HG02759 (cell line): ENCODE data around the gene LINGO3.
A peak's percentile ranks its signal among the peaks of the same experiment; 100 is the strongest.

ENCODE experiments used
- ATAC-seq: cut with Tn5 transposase; IDR thresholded peaks from one replicate; pipeline ENCODE4 v1.9.1; 2021; ENCODE audit warnings: mild to moderate bottlenecking, moderate library complexity; ENCODE audit not compliant: unreplicated experiment

LINGO3 gene

DNA sequence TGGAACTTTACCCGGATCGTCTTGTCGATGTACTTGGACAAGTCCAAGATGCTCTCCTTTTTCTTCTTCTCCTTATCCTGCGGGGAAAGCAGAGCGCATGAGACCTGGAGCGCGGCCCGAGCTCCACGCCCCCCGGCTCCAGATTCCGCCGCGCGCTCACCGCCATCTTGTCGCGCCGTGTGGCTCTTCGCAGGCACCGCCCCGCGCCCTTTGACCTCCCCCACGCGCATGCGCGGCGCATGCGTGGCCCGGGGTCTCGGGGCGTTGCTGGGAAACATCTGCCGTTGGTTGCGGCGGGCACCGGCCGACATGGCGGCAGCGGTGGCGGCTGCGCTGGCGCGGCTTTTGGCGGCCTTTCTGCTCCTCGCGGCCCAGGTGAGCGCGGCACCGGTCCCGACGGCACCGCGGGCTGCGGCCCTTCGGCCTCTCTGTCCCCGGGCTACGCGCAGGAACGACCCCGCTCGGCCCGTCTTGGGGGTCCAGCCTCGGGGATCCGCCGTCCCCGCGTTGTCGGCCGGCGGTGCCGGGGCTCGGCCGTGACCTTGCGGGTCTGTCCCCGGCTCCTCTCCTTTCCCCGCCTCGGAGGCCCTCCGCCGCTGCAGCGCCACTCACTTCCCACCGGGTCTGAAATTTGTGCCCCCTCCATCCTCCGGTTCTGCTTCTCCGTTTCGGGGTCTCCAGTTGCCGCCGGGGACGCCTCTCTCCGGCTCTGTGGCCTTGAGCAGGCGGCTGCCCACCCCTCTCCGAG lies 20.6 kb upstream of the LINGO3 start, which contains the start of the genes LSM7 and SPPL2B:
Gene LSM7, minus strand, starts transcription at position 186 of the 748 bp plus-strand sequence. Its CDS starts 20 bp downstream, at position 166.
Gene SPPL2B, plus strand, starts transcription at position 284 of the 748 bp plus-strand sequence. Its CDS starts 26 bp downstream, at position 310.
- ATAC-seq = peak; percentile 80

DNA sequence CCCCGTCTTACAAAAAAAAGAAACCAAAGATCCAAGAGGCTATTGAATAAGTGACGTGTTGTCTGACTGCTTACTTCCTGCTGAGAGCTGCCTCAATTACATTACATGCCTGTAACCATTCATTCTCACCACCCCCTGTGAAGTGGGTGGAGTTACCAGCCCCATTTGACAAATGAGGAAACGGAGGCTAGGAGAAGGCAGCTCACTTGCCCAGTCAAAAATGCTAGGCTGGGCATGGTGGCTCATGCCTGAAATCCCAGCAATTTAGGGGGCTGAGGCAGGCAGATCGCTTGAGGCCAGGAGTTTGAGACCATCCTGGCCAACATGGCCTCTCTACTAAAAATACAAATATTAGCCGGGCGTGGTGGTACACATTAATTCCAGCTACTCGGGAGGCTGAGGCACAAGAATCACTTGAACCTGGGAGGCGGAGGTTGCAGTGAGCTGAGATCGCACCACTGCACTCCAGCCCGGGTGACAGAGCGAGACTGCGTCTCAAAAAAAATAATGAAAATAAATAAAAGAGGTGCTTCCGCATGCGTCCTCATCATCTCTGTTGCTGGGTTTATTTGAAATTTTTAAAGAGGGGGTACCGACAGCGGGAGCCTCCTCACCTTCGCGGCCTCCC lies 19.9 kb upstream of the LINGO3 start:
- no peak for ATAC-seq

DNA sequence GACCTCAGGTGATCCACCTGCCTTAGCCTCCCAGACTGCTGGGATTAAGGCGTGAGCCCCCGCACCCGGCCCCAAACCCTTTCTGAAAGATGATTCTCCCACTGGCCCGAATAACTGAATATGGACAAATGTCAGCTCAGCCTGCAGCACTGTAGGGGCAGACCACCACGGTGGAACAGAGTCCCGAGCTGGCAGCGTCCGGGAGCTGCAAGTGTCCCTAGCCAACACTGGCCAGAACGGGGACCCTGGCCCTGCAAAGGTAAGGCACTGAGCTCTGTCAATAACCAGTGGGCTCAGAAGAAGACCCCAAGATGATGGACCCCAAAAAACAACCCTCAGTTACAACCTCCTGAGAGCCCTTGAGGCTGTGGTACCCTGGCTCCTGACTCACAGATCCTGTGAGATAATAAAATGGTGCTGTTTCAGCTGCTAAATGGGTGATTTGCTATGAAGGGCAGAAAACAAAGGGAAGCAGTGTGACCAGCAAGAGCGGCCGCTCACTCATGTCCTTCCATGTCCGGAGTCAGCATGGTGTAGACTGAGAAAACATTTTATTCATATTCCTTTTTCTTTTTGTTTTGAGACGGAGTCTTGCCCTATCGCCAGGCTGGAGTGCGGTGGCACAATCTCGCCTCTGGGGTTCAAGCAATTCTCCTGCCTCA lies 18.9 kb upstream of the LINGO3 start:
- no peak for ATAC-seq

DNA sequence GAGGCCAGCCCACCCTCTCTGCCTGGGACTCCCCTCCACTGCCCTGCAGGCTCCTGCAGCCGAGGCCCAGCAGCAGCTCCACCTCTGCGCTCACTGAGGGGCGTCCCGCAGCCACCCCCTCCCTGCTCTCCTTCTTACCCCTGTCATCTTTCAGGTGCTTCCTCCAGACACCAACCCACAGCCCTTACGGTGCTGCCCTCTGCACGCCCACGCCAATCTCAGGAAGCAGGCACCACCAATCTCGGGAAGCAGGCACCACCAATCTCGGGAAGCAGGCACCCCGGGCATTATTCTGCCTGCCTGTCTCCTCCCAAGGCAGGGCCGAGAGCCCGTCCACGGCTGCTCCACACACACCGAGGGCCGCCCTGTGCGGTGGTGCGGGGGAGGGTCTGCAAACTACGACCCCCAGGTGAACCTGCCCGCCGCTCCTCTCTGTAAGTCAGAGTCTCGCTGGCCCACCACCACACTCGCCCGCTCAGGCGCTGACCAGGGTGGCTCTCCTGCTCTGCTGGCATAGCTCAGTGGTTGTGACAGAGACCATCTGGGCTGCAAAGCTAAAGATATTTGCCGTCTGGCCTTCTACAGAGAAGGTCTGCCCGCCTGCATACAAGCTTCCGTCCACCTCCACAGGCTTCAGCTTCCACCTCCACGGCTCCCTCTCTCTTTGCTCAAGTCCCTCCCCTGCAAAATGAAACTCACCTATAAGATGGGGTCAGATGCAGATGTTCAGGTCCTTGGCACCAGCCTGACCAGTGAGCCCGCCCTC lies 17.5 kb upstream of the LINGO3 start:
- ATAC-seq = no peak

DNA sequence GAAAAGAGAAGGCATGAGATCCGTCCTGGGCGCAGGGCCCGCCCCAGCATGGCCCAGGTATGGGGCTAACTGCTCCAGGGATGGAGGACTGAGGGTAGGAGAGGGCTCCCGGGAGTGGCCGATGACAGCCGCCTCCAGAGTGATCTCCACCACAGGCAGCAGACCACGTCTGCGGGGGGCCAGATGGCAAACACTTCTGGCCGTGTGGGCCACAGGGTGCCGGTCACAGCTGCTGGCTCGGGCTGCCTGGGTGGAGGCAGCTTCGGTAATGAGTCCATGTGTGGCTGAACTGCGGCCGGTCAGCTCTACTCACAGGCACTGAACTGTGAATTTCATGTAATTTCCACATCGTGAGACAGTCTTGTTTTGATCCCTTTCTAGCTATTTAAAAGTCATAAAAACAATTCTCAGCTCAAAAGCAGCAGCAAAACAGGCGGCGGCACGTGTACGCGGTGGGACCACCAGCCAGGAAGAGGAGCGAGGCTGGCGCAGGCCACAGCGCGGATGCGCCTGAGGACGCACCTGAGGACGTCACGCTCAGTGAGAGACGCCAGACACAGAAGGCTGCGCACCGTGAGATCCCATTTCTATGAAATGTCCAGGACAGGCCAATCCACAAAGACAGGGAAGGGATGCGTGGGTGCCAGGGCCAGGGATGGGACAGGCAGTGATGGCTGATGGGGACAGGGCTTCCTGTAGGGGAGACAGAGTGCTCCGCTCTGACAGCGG lies 16.4 kb upstream of the LINGO3 start:
- ATAC-seq = no peak

DNA sequence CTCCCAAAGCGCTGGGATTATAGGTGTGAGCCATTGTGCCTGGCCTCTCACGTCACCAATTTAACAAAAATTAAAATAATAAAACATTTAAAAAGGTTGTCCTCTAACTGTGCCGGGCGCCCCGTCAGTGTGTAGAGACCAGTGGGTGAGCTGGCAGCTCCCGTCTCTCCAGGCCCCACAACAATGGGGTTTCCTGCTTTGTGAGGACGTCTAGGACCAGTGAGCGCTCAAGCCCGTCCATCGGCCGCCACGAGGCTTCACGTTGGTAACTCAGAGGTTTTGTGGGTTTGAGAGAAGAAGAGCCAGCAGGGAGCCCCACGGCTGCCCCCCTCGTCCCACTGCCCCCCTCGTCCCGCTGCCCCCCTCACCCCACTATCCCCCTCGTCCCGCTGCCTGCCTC lies 15.8 kb upstream of the LINGO3 start:
- ATAC-seq = no peak

DNA sequence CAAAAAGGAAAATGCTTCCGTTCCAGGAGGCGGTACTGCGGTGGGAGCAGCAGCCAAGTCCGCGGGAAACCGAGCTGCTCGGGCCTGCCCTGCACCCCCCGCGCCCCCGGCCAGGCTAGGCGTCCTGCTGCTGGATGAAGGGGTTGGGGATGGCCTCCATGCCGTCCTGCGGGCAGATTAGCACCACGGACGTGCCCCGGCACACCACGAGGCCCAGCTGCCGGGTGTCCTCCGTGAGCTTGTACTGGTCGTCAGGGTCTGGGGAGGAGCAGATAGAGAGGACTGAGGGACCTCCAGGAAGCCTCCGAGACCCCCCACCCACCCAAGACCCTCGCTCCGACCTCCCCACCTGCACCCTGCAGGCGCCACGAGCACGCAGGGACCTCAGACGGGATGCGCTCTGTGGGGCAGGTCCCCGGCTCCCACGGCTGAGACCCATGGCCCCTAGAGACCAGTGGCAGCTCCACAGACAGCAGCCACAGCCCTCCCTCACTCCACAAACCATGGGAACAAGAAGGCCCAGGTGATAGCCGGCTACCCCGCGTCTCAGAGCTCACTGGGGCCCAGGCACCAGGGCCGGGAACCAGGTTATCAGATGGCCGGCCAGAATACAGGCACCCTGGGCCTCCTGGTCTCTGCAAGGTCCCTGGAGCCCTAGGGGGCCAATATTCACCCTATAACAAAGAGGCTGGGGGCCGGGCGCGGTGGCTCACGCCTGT lies 13.8 kb upstream of the LINGO3 start:
- no peak for ATAC-seq

DNA sequence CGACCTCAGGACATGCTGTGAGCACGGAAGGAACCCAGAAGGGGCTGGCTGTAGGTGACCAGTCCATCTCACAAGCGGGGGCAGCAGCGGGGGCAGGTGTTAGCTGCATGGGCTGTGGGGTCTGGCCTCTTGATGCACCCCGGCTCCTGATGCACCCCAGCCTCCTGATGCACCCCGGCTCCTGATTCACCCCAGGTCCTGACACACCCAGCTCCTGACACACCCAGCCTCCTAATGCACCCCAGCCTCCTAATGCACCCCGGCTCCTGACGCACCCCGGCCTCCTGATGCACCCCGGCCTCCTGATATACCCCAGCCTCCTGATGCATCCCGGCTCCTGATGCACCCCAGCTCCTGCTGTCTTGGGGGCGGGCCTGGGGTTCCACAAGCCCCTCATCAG lies 13.0 kb upstream of the LINGO3 start:
- ATAC-seq = no peak

DNA sequence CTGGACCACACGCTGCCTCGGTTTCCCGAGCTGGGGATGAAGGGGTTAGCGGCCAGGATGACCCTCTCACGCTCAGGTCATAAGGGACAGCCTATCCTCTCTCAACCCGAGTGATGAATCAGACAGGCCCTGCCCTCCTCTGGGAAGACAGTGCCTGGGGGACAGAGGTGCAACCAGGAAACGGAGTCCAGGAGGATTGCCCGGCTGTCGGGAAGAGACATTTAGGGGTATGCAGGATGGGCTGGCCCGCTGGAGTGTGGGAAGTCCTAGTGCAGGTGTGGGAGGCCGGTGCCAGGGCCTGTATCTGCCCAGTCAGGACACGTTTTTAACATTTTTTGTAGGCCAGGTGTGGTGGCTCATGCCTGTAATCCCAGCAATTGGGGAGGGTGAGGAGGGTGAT lies 12.1 kb upstream of the LINGO3 start:
- no peak for ATAC-seq

DNA sequence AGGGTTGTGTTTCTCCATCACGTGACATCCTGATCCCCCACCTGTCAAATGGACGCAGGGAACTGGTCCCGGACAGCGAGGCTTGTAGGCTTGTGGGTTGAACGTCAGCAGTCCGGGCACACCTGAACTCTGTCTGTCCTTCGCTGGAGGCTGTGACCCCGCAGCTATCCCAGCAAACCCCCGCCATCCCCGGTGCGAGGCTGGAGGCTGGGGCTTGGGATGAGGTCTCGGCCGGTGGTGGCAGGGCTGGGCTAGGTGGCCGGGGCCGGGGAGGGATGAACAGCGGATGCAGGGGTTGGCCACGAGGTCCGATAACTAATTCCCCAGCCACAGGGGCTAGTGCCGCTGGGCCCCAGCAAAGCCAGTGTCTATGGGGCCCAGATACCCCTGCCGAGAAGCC lies 11.6 kb upstream of the LINGO3 start:
- ATAC-seq = no peak

DNA sequence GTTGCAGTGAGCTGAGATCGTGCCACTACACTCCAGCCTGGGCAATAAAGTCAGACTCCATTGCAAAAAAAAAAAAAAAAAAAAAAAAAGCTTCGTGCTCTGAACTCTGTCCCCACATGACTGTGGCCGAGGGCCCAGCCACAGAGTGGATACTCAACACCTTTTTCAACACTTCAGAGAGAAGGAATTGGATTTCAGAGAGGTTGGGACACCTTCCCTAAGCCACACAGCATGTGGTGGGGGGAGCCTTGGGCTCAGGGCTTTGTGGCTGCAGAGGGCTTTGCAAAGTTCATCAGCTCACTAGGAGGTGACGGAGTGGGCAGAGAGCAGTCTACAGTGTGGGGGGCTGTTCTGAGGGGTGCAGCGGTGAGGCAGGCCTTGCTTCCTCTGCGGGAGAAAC lies 11.0 kb upstream of the LINGO3 start:
- ATAC-seq = no peak

DNA sequence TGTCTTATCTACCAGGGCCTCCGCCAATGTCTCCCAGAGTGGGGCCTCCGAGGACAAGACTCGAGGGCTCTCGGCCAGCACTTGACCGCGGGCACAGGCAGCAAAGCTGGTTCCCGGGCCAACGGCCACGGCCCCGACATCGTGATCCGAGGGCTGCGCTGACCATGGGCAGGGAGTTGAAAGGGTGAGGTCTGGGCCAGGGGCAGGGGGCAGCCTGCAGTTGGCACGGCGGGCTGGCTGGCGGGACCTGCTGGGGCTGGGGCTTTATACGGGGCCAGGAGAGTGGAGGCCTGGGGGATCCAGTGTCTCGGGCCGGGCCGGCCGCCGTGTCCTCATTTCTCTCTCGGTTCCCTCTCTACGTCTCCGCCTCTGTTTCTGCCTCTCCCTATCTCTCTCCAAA lies 9.8 kb upstream of the LINGO3 start:
- ATAC-seq = no peak

DNA sequence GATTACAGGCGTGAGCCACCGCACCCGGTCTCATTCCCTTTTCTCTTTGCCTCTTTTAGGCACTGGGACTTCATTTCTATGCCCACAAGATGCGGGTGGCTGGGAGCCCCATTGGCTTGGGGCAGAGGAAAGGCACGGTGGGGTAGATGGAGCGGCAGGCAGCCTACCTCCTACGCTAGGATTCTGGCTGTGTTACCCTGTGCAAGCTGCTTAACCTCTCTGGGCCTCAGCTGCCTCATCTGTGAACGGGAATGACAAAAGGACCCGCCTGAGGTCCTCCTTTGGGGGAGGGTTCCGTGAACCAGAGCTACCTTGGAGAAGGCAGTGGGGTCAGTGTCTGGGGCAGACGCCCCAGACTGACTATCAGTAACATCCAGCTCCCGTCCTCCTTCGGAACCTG lies 9.3 kb upstream of the LINGO3 start:
- ATAC-seq = no peak

DNA sequence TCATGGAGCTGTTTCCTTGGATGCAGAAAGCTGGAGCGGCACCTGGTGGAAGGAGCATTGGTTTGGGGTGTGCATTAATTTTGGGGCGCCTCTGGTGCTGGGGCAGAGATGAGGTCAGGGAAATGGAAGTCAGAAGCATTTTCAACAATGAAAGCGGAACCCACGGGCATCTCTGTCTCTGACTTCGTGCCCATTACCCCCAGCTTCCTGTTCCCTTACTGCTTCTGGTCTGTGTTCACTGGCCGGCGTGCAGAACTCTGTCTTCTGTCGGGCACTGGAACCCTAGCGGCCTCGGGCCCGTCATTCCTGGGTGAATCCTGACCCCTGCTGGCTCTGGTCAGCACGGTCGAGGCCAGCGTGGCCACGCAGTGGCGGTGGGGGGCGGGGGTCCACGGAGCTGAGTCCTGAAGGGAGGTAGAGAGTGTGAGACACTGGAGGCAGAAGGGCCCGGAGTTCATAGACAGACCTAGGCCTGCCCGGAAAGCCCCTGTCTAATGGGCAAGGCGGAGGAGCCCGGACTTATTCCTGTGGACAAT lies 7.9 kb upstream of the LINGO3 start:
- no peak for ATAC-seq

DNA sequence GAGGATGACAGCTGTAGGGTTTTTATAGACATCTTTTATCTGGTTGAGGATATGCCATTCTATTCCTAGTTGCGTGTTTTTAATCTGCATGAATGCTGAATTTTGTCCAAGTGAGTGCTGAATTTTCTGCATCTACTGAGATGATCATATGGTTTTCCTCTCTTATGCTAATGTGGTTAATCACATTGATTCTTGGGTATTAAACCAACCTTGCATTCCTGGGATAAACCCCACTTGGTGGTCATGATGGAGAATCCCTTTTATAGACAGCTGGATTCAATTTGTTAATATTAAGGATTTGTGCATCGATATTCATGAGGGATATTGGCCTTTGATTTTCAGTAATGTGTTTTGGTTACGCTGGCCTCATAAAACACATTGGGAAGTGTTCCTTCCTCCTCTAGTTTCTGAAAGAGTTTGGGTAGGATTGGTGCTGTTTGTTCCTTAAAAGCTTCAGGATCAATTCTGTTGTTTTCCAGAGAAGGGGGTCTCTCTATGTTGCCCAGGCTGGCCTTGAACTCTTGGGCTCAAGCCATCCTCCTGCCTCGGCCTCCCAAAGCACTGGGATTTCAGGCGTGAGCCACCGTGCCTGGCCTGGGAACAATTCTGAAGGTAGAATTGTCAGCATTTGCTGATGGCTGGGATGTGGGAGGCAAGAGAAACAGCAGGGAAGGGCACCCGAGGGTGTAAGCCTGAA lies 7.3 kb upstream of the LINGO3 start:
- ATAC-seq = no peak

DNA sequence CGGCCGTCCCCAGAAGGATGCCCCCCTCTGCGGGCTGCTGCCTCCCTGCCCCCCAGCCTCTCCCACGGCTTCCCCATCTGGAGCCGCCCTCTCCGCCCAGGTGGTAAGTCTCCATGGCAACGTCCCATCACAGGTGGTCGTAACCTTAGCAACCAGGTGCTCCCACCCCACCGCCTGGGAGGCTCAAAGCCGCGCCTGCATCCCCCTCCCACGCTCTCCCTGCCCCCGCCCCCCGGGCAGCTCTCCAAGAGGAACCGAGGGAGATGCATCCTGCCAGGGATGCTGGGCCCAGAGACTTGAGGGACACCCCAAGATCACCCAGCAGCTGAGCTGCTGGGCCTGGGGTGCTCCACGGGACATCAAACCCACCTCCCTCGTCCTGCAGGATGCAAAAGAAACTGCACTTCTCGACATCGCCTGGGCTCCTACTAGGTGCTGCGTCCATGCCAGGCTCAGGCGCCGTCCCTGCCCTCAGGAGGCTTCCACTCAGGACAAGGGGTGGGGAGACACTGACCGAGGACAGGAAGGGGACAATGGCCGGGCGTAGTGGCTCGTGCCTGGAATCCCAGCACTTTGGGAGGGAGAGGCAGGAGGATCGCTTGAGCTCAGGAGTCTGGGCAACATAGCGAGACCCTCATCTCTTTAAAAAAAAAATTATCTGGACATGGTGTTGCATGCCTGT lies 5.0 kb upstream of the LINGO3 start:
- no peak for ATAC-seq

DNA sequence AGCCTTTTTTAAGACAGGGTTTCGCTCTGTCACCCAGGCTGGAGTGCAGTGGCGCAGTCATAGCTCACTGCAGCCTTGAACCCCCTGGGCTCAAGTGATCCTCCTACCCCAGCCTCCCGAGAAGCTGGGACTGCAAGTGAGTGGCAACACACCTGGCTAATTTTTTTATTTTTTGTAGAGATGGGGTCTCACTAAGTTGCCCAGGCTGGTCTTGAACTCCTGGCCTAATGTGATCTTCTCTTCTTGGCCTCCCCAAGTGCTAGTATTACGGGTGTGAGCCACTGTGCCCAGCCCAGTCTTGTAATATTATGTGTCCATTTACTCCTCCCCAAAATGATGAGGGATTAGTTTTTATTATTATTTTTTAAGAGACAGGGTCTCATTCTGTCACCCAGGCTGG lies 3.1 kb upstream of the LINGO3 start:
- no peak for ATAC-seq

DNA sequence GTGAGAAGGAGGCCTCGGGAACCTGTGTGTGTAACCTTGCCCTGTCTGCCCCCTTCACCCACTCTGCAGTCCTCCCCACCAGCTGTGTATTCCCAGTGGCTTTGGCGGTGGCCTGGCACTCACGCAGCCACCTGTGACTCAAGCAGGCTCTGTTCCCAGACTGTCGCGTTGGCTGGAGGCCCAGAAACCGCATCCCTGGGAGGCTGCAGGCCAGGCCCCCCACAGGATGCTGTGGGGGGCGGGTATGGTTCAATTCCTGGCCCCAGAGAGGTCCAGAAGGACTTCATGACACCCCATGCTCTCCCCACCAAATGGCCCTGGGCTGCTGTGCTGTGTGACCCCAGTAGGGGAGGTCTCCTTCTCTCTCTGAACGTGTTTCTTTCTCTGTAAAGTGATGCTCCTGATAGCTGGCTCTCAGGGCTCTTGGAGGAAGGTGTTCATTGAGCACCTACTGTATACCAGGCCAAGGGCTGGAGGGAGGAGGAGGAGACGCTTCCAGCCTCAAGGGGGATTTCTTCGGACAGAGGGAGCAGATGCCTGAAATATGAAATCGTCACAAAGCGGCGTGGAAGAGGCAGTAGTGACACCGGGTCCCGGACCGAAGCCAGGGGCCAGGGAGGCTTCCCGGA lies 1.9 kb upstream of the LINGO3 start:
- no peak for ATAC-seq
